IMR-90 (cell line): Measurements from ENCODE around the gene ZNF593OS.

ENCODE experiments used
- BHLHE40 ChIP-seq: fragments of 150-350 bp; IDR thresholded peaks from 2 replicates; pipeline ENCODE4 v1.6.1; 2016; ENCODE audit warnings: mild to moderate bottlenecking, low read depth, low read length
- CEBPB ChIP-seq: IDR thresholded peaks from 2 replicates; pipeline ENCODE4 v1.6.1; 2012; ENCODE audit warnings: low read depth, low read length, improper control_type of control experiment
- CTCF ChIP-seq: conservative IDR thresholded peaks from 2 replicates; pipeline ENCODE4 v1.5.1; 2012; ENCODE audit warnings: mild to moderate bottlenecking, low read depth, low read length, improper control_type of control experiment
- FOS ChIP-seq: fragments of 150-350 bp; IDR thresholded peaks from 2 replicates; pipeline ENCODE4 v1.6.1; 2016; ENCODE audit warnings: low read depth, low read length
- MAFK ChIP-seq: IDR thresholded peaks from 2 replicates; pipeline ENCODE4 v1.6.1; 2012; ENCODE audit warnings: low read depth, low read length, improper control_type of control experiment
- MAZ ChIP-seq: IDR thresholded peaks from 2 replicates; pipeline ENCODE4 v1.6.1; 2012; ENCODE audit warnings: low read depth, mild to moderate bottlenecking, low read length, improper control_type of control experiment, moderate library complexity, borderline replicate concordance
- POLR2A ChIP-seq: IDR thresholded peaks from 2 replicates; pipeline ENCODE4 v1.6.1; 2012; ENCODE audit warnings: mild to moderate bottlenecking, low read depth, low read length
- RFX5 ChIP-seq: IDR thresholded peaks from 2 replicates; pipeline ENCODE4 v1.8.0; 2012; ENCODE audit warnings: low read depth, mild to moderate bottlenecking, low read length, moderate library complexity

DNA sequence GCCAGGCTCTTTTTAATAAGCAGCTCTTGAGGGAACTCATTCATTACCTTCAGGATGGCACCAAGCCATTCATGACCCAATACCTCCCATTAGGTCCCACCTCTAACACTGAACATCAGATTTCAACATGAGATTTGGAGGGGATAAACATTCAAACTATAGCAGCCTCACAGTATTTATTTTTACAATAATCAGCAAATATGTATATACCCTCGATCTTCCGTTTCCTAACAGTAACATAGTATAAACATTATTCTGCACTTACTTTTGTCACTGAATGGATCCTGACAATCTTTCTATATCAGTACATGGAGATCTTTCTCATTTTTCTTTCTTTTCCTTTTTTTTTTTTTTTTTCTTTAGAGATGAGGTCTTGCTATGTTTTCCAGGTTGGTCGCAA is 24.2 kb upstream of the ZNF593OS start:
- no peak for TF ChIP-seq CTCF
- TF ChIP-seq POLR2A, result no peak
- no peak for TF ChIP-seq BHLHE40
- no peak for TF ChIP-seq MAZ
- TF ChIP-seq MAFK, result no peak
- no peak for TF ChIP-seq FOS
- TF ChIP-seq CEBPB, result no peak
- TF ChIP-seq RFX5, result no peak
